Body of pancreas (tissue), 4 donors: ENCODE data around the gene CYSRT1. TPM values are rescaled to one million over a fixed set of nuclear protein-coding genes. Genes with fewer than 3 reads are reported as not detected.
A peak's percentile ranks its signal among the peaks of the same experiment; 100 is the strongest.

Experiments used
- ATAC-seq: fragments of 150-250 bp; one replicate; pipeline ENCODE4 v1.9.1; 2016
- DNase-seq, 4 donors: peaks; one replicate each; pipeline ENCODE4 v3.0.0-alpha.2; 2019
- H3K27ac ChIP-seq, 4 donors: fragments of 200-600 bp; sonication (generic); 1 replicate in 3 of 4; 2 replicates in 1 of 4; pipeline versions ENCODE4 v1.5.1 to v1.6.1; 2016 to 2019; ENCODE audit warnings: mild to moderate bottlenecking in 1 of 4, mixed read lengths in 1 of 4, moderate library complexity in 1 of 4
- H3K27me3 ChIP-seq, 2 donors: fragments of 200-600 bp; sonication (generic); one replicate each; pipeline ENCODE4 v1.6.0; 2016; ENCODE audit warnings: mild to moderate bottlenecking in 1 of 2
- H3K36me3 ChIP-seq, 2 donors: fragments of 200-600 bp; sonication (generic); replicated peaks in 1 of 2; 2 replicates each; pipeline ENCODE4 v1.5.1; 2016; ENCODE audit warnings: low read depth in 2 of 2; ENCODE audit not compliant: insufficient read depth in 1 of 2
- H3K4me1 ChIP-seq: fragments of 200-600 bp; sonication (generic); one replicate; pipeline ENCODE4 v1.6.0; 2016
- H3K4me3 ChIP-seq, 2 donors: fragments of 200-600 bp; sonication (generic); 1 replicate in 1 of 2; 2 replicates in 1 of 2; pipeline ENCODE4 v1.5.1; 2016 to 2019
- H3K9me3 ChIP-seq, 3 donors: fragments of 200-600 bp; sonication (generic); 1 replicate in 2 of 3; 2 replicates in 1 of 3; pipeline ENCODE4 v1.5.1; 2016
- CTCF ChIP-seq, 7 experiments: fragments of 450-650 bp in 4 of 7; fragments of 200-600 bp in 3 of 7; sonication (generic) in 3 of 7; IDR thresholded peaks; one replicate each; pipeline ENCODE4 v1.5.1; 2016 to 2019; ENCODE audit warnings: antibody characterized with exemption in 7 of 7
- POLR2A ChIP-seq, 3 donors: fragments of 450-650 bp; IDR thresholded peaks; one replicate each; pipeline ENCODE4 v1.6.1; 2016; ENCODE audit warnings: antibody characterized with exemption in 3 of 3, mild to moderate bottlenecking in 2 of 3
- WGBS, 2 donors: methylation state at CpG; one replicate each; pipeline ENCODE4 v1.1.5; 2017; 5-methylcytosine and 5-hydroxymethylcytosine counted together
- intact Hi-C: fragments of 100-400 bp; cut with DNase I; formaldehyde crosslinking; loops from one replicate; pipeline ENCODE4 v1.15.1; 2023
- total RNA-seq, 2 donors: library from RNA; depleted of rRNA; stranded (reverse); fragments of >200 nt; gene quantifications; one replicate each; pipeline ENCODE4 v1.1.0, GENCODE V29; 2016

Gene CYSRT1
- total RNA-seq, 2 donors from 2014 or later, result not detected

GRCh38 chr9:137267933-137268355 lies 43.0 kb downstream of the CYSRT1 start:
- H3K4me3 ChIP-seq, result no peak overlapping the region
- peaks cover 28% of the 10 kb centered on the region for H3K4me1 ChIP-seq
- intact Hi-C loops, result no loop called here
- H3K27me3 ChIP-seq, result no peaks in the 10 kb centered on the region
- peaks cover 3 to 7% of the 10 kb centered on the region in 2 donors for H3K36me3 ChIP-seq
- no peak for TF ChIP-seq CTCF (IDR thresholded peaks at IDR 0.05)
- no peak for TF ChIP-seq POLR2A (IDR thresholded peaks at IDR 0.05)
- H3K27ac ChIP-seq, result peak overlapping the region; percentile 9 to 79 (median 58)
- H3K9me3 ChIP-seq, result no peaks in the 10 kb centered on the region
- 78 to 86% methylated on average over 1 to 5 of the region's 6 CpGs for WGBS, 2 donors
- DNase-seq, result no peak
- ATAC-seq, result no peak

- Histone ChIP-seq H3K36me3 (peaks cover 5 to 7% of the 10 kb centered on the region in 2 donors), H3K4me1 (peaks cover 32% of the 10 kb centered on the region), H3K9me3 (no peaks in the 10 kb centered on the region), H3K27me3 (no peaks in the 10 kb centered on the region), H3K4me3 (no peak overlapping the region), H3K27ac (peak overlapping the region; percentile 47 to 79 (median 66))
- ATAC-seq (no peak), DNase-seq (no peak)
- intact Hi-C loops, result no loop called here
- 62 to 72% methylated on average over 19 of the region's 19 CpGs for WGBS, 2 donors
- TF ChIP-seq CTCF (IDR thresholded peaks at IDR 0.05) (no peak), POLR2A (IDR thresholded peaks at IDR 0.05) (no peak)
Observed at GRCh38 chr9:137268538-137269201, 43.7 kb downstream of the CYSRT1 start.

GRCh38 chr9:137269231-137269772 lies 44.3 kb downstream of the CYSRT1 start:
- DNase-seq, result peak; percentile 66 to 82 (median 80)
- Histone ChIP-seq H3K4me3 (no peak overlapping the region), H3K4me1 (peaks cover 37% of the 10 kb centered on the region), H3K27ac (peak overlapping the region; percentile 47 to 79 (median 66)), H3K27me3 (no peaks in the 10 kb centered on the region), H3K36me3 (peaks cover 5 to 7% of the 10 kb centered on the region in 2 donors), H3K9me3 (no peaks in the 10 kb centered on the region)
- peak; percentile 85 for ATAC-seq
- intact Hi-C loops, result no loop called here
- WGBS, 2 donors, result 14 to 23% methylated on average over 14 to 17 of the region's 17 CpGs
- TF ChIP-seq CTCF (IDR thresholded peaks at IDR 0.05), result peak in 1 of 7 experiments; percentile 4
- peak in 1 of 3 donors; percentile 37 for TF ChIP-seq POLR2A (IDR thresholded peaks at IDR 0.05)

DNA sequence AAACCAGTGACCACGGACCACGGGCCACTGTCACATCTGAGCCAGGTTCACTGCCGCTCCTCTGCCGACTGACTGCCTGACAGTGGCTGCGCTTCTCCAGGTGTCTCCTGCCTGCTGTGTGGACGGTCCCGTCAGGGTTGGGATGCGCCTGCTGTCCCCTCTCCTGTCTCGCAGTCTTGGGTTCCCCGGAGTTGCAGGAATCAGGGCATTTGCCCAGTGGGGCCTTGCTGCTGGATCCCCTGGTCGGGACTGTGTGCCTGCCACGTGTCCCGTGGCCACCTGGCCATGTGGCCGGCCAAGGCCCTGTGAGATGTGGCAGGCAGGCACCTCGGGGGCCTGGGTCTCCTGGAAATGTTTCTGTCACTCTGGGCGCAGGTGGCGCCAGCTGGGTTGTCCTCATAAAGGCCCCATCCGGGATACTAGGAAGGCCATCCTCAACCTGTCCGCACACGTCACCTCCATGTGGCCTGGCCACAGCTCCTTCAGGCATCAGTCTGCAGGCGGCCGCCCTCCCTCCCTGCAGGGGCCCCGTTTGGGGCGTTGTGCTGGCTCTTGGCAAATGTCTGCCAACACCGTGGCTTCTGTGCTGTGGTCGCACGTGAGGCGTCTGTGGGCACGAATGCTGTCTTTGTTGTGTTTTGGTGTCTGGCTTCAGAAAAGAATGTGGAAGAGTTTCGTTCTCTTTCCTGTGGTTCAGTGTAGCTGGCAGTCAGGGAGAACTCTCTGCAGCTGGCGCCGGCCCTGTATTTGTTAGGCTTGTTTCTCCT lies 46.1 kb downstream of the CYSRT1 start:
- TF ChIP-seq POLR2A (IDR thresholded peaks at IDR 0.05) (no peak), CTCF (IDR thresholded peaks at IDR 0.05) (no peak)
- Histone ChIP-seq H3K9me3 (no peaks in the 10 kb centered on the region), H3K27me3 (no peaks in the 10 kb centered on the region), H3K4me3 (no peak overlapping the region), H3K27ac (no peak overlapping the region), H3K4me1 (peaks cover 47% of the 10 kb centered on the region), H3K36me3 (peaks cover 3 to 7% of the 10 kb centered on the region in 2 donors)
- no peak for ATAC-seq
- intact Hi-C loops, result no loop called here
- DNase-seq, result no peak
- 85 to 90% methylated on average over 16 to 32 of the region's 32 CpGs for WGBS, 2 donors
